HG02884 (cell line): ENCODE data around the gene ZNF835.

Experiments
- ATAC-seq: cut with Tn5 transposase; IDR thresholded peaks from one replicate; pipeline ENCODE4 v1.9.1; 2021; ENCODE audit warnings: mild to moderate bottlenecking, moderate library complexity; ENCODE audit not compliant: unreplicated experiment

Gene ZNF835

DNA sequence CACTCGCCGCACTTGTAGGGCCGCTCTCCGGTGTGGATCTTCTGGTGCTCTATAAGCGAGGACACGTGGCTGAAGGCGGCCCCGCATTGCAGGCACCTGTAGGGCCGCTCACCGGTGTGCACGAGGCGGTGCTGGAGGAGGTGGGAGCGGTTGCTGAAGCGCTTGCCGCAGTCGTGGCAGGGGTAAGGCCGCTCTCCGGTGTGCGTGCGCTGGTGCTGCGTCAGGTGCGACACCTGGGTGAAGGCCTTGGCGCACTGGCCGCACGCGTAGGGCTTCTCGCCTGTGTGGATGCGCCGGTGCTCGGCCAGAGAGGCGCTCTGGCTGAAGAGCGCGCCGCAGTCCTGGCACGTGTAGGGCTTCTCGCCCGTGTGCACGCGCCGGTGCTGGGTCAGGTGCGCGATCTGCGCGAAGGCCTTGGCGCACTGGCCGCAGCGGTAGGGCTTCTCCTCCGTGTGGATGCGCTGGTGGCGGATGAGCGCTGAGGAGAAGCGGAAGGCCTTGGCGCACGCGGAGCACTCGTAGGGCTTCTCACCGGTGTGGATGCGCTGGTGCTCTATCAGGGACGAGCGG lies 7.5 kb downstream of the ZNF835 start:
- ATAC-seq = no peak

DNA sequence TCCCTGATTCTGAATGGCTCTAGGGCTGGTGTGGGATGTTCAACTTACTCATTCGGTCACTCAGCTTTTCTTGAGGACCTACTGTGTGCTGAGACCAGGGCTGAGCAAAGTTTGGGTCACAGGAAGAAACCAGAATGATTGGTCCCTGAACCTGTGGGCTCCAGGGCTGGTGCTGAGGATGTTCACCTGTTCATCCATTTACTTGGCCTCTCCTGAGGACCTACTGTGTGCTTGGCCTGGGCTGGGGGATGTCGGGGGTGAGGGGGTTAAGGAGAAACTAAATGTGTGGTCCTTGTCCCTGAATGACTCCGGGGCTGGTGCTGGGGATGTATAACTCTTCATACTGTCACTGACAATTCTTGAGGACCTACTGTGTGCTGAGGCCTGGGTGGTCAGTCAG lies 10.3 kb downstream of the ZNF835 start:
- ATAC-seq = no peak

DNA sequence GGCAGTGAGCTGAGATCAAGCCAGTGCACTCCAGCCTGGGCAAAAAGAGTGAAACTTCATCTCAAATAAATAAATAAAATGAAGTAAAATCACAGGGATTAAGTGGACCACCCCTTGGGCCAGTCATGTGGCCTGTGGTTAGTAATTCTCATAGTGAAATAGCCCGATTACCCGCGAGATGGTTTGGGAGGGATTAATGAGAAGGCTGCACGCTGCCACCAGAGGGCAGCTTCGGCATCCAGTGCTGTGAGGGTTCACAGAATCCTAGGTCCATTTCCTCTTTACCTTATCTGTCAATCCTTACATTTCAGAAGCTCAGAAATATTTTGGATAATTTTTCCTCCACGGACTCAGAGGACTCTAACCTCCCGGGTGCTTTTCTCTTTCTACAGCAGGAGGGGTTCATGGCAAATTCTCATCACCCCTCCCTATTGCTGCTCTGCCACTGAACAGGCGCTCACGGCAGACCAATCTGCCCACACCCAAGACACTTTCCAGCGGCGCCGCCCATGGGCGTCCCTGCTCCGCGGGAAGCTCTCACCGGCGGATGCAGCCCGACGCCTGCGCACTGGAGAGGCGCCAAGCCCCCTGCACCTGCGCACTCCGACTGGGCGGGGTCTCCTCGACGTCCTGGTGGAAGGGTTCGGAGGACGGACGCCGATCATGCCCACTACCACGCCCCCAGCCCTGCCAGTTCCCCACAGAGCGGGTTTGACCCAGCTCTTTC lies 11.0 kb downstream of the ZNF835 start:
- no peak for ATAC-seq

DNA sequence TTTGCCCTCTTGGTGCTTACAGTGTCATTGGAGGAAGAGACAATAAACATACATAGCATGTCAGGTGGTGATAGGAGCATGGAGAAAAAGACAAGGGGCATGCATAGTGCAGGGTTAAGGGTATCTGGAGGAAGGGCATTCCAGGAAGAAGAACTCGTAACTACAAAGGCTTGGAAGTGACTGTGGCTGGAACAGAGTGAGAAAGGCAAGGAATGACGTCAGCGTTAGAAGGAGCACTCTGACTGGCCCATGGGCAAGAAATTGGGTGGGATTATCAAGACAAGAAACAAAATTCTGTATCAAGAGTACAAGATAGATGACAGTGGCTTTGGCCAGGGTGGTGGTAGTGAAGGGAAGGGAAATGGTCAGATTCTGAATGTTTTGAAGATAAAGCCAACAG lies 17.4 kb downstream of the ZNF835 start:
- no peak for ATAC-seq

DNA sequence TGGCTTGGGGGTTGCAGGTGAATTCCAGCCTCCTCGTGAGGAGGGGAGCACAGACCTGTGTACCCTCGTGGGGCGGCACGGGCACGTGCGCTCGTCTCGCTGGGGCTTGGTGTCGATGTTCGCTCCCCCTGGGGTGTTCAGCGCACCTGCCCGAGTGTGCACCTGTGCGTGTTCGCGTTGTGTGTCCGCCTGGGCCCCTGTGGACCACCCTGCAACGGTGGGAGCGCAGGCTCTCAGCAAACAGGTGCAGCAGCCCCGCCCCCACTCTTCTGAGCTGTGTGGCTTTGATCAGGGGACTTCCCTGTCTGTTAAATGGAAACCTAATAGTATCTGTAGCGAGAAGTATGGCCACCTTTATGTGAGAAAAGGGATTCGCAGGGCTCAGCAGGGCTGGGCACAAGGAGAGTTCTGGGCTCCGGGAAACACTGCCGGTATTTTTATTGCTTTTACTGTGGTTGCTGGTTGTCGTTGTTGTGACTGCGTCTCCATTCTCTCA lies 28.0 kb downstream of the ZNF835 start:
- no peak for ATAC-seq

DNA sequence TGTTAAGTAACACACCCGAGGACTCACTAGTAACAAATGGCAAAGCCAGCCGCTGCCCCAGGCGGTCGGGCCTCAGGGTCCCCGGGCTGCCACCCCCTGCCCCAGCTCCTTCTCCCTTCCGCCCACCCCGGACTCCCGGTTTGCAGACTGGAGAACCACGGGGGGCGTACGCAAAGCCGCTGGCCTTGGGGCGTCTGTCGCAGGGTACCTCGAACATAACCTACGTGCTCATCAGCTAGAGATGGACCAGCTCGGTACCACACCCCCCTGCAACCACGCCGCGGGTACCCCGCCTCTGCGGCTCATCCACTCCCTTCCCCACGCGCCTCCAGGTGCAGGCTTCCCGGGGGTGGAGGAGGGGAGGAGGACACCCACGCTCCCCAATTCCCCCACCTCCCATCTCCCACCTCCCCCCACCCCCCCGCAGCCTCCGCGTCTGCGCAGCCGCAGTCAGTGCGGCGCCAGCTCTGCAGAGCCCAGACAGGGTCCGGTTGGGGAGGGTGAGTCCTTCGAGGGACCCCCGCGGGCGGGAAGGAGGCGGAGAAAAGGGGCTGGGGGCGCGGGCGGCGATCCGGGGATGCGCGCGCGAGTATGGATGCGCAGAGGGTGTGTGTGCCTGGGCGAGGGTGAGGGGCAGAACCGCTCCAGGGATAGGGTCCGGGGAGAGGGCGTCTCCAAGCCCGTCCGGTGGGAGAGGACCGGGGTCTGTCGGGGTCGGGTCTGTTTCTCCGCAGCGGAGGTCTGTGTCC lies 28.7 kb downstream of the ZNF835 start, which contains the start of gene SMIM17:
Gene SMIM17, plus strand, starts transcription at position 449 of the 749 bp plus-strand sequence. CDS start 2,509 bp downstream, outside the sequence.
- ATAC-seq = no peak

DNA sequence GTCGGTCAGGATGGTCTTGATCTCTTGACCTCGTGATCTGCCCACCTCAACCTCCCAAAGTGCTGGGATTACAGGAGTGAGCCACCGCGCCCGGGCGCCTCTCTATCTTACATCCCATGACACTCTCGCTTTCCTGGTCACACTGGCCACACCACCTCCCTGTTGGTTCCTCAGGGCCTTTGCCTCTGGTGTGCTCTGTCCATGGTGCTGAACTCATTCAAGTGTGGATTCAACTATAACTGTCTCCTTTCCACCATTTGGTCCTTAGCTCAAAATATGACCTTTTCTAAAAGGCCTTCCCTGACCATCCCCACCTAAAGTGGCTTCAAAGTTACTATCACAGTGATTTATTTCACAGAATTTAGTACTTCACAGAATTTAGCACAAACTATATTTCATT lies 32.3 kb downstream of the ZNF835 start:
- ATAC-seq = no peak

DNA sequence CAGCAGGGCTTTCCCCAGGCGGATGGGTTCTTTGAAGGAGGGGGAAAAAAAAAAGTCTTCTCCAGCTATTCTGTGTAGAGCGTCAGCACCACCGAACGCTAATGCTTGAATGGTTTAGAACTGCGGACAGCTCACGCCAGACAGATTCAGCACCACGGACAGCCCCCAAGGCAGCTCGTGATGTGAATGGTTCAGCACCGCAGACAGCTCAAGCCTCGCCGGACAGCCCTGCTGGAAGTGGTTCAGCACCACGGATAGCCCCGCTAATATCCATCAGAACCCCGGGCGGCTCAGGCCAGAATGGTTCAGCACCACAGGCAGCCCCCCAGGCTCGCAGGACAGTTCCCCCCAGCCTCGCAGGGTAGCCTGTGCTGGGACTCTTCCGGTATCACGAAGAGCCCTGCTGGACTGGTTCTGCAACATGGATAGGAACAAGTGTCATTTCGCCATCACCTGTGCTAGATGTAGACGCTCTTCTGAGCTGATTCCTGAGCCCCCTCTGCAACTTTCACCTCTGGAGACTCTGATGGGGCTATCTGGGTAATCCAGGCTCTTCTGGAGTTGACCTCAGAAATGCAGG lies 33.5 kb downstream of the ZNF835 start:
- ATAC-seq = no peak

DNA sequence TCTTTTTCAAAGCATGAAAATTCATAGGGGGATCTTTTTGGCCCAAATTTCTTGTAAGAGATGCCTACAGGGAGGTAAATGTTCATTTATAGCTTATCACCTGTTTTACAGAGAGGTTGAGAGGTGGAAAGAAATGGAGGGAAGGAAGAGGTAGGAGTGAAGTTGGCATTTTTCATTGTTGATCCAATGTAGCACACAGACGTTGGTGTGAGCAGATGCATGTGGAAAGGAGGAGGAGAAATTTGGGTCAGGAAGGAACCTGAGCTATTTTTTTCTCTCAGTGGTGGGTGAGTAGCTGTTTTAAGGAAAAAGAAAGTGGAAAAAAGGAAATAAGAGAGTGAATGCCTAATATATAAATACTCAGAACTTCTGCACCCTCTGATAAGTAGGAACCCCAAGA lies 38.5 kb downstream of the ZNF835 start:
- ATAC-seq = no peak

DNA sequence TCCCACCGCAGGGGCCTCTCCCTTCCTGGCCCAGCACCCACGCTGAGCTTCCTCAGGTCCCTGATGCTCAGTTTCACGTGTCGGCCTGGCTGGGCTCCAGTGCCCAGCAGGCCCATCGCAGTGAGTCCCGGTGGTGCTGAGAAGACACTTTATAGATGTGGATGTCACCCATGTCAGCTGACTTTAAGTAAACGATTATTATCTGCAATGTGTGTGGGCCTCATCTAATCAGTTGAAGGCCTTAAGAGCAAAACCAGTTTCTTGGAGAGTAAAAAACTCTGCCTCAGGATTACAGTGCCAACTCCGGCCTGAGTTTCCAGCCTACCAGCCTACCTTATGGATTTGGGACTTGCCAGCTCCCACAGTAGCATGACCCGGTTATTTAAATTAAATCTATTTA lies 45.8 kb downstream of the ZNF835 start:
- no peak for ATAC-seq

DNA sequence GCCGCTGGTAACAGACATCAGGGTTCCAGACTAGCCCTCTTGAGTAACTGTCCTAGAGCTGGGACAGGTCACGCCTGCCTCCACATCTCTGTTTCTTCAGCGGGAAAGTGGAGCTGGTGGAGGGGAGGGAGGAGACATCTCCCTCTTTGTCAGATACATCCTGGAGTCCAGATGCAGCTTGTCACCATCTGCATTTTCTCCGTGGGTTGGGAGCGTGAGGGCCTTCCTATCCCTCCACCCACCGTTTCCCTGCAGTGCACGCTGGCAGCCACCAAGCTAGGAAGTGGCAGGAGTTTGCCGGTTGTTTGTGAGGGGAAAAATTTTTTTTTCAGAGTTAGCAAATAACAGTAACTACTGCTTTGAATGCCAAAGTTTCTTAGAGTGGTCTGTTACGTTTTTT lies 48.6 kb downstream of the ZNF835 start:
- ATAC-seq = no peak

DNA sequence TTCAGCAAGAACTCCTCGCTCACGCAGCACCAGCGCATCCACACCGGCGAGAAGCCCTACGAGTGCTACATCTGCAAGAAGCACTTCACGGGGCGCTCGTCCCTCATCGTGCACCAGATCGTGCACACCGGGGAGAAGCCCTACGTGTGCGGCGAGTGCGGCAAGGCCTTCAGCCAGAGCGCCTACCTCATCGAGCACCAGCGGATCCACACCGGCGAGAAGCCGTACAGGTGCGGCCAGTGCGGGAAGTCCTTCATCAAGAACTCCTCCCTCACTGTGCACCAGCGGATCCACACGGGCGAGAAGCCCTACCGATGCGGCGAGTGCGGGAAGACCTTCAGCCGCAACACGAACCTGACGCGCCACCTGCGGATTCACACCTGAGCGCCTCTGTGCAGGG lies 49.2 kb downstream of the ZNF835 start:
- ATAC-seq = no peak

DNA sequence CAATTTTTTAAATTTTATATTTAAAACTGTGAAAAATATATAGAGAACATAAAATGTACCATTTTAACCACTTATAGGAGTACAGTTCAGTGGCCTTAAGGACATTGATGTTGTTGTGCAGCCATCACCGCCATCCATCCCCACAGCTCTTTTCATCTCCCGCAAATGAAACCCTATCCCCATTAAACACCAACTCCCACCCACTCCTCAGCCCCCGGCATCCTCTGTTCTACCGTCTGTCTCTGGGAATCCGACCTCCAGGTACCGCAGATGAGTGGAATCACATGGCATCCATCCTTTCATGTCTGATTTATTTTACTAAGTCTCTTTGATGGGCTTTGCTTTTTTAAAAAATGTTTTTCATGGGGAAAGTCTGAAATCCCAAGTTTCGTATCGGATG lies 52.4 kb downstream of the ZNF835 start:
- ATAC-seq = no peak

DNA sequence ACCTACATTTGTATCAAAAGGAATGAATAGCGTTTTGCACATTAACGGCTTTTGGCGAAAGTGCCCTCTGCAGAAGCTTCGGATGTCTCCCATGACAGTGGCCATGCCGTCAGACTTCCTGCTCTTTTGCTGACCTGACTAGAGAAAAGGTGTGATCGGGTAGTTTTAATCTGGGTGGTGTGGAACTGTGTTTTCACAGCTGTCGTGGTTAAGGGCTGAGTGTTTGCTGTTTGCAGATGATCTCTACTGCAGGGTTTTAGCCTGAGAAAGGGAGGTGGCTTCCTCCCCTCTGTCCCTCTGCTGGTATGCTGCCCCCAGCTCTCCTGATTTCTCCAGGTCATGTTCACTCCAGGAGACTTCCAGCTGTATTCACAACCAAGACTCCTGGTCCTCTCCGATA lies 54.0 kb downstream of the ZNF835 start:
- ATAC-seq = no peak

DNA sequence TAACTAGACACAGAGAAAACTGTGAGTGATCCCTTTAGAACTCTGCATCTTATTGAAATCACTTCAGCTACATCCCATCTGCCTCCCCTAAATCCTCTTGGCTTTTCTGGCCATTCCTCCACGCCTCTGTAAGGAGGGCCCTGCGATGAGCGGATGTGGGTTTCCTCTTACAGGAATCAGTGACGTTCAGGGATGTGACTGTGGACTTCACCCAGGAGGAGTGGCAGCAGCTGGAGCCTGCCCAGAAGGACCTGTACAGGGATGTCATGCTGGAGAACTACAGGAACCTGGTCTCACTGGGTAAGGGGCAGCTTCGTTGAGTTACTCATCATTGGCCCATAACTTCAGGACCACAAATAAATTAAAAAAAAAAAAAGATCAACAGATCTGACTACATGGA lies 57.9 kb downstream of the ZNF835 start:
- ATAC-seq = no peak

DNA sequence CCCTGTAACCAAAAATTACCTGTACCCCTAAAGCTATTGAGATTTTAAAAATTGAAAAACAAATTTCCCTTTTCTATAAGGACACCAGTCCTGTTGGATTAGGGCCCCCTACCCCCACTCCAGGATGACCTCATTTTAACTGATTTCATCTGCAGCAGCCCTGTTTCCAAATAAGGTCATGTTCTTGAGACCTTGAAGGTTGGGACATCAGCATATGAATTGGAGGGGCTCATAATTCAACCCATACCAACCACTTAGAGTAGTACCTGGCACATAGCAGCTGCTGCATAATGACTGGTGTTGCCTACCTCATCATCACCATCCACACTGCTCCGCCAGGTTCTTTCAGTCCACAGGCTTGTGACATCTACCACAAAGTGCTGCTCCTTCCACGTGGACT lies 58.8 kb downstream of the ZNF835 start:
- no peak for ATAC-seq
